Measurements from ENCODE around the gene EIF2B2. TPM values are rescaled to one million over a fixed set of nuclear protein-coding genes. Genes with fewer than 3 reads are reported as not detected.

Gene EIF2B2
- polyA plus RNA-seq, 1 of the 3 experiments (the other 2 are of a cell fraction): 125 TPM

DNA sequence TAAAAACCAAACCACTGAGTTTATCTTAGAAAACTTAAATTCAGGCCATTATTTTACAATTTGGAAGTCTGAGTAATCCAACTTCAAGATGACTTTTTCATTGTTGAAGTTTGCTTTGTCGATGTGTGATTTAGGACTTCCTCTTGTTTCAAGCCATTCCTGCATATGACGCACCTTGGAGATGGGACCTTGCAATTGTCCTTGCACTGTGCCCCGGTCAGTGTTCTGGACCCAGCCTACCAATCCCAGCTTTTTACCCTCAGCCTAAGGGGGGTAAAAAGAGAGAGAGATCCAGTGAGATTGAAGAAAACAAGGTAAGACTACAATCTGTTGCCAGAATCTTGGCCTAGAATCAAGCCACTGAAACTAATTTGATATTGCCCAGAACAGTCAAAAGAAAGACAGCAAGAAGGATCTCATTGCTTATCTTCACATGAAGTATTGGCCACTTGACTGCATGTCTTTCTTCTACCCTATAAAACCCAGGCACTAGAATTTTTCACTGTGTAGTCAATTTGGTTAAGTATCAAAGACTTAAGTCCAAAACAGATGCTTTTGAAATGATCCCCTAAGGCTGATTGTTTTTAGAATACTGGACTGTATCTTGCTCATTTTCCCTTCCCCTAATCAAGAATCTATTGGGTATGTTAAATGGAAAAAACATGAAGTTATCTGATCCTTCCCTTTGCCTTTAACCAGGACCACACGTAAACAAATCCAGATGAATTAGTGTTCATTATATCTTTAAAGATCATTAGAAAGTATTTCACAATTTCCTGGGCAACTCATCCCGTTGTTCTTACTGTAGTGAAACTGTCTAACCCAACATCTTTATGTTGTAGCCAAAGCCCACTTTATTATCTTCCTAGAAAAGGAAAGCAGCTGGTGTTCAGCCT, 50.9 kb downstream of the EIF2B2 start:
- Histone ChIP-seq H3K9me2 (no peaks in the 10 kb centered on the region), H3K9ac (no peak overlapping the region), H3K36me3 (replicated peaks in 1 of 2; ENCODE audit: control insufficient read depth in 1 of 2, insufficient read depth in 2 of 2, low read length in 1 of 2) (peaks cover 0 to 17% of the 10 kb centered on the region in 2 experiments), H3K9me3 (no peaks in the 10 kb centered on the region), H4K20me1 (ENCODE audit: insufficient read depth) (no peaks in the 10 kb centered on the region), H3K4me3 (ENCODE audit: low read depth in 2 of 2, low read length in 1 of 2) (no peak overlapping the region), H3K27ac (ENCODE audit: low read depth in 2 of 2, low read length in 1 of 2) (peak overlapping the region; percentile 64 to 88; a peak in 3 of 4 replicates), H2AFZ (ENCODE audit: low read depth) (no peak overlapping the region), H3K4me2 (no peak overlapping the region; the same call in 1 of the 2 replicates), H3F3A (replicated peaks; ENCODE audit: insufficient read depth) (peaks cover 20% of the 10 kb centered on the region), H3K27me3 (ENCODE audit: insufficient read depth) (no peaks in the 10 kb centered on the region), H3K4me1 (ENCODE audit: control insufficient read depth in 1 of 2, insufficient read depth in 2 of 2, low read depth in 1 of 2, low read length in 1 of 2) (peaks cover 8 to 12% of the 10 kb centered on the region in 2 experiments; a peak in 3 of 4 replicates), H3K79me2 (ENCODE audit: insufficient read depth) (peaks cover 31% of the 10 kb centered on the region)
- 59% methylated on average over 5 of the region's 5 CpGs for WGBS (ENCODE audit: low lambda C conversion rate)
- ChIA-PET CTCF (interaction anchor here (1.2 kb wide), 1 partner anchor 10 kb away, joined by 4 read pairs; the partner anchor contains the start of gene ACYP1), POLR2A (no interaction called here)
- peak; percentile 43 for DNase-seq
- TF ChIP-seq EP300 (IDR thresholded peaks at IDR 0.05; ENCODE audit: borderline replicate concordance in 1 of 2, low read depth in 1 of 2, low read length in 1 of 2): peak in 1 of 2 experiments; percentile 73; a peak in 2 of 4 replicates
- TF ChIP-seq SMC3 (IDR thresholded peaks at IDR 0.05; ENCODE audit: low read depth, low read length): no peak
- TF ChIP-seq TCF12 (IDR thresholded peaks at IDR 0.05): peak; percentile 66
- TF ChIP-seq, protein P1, sequence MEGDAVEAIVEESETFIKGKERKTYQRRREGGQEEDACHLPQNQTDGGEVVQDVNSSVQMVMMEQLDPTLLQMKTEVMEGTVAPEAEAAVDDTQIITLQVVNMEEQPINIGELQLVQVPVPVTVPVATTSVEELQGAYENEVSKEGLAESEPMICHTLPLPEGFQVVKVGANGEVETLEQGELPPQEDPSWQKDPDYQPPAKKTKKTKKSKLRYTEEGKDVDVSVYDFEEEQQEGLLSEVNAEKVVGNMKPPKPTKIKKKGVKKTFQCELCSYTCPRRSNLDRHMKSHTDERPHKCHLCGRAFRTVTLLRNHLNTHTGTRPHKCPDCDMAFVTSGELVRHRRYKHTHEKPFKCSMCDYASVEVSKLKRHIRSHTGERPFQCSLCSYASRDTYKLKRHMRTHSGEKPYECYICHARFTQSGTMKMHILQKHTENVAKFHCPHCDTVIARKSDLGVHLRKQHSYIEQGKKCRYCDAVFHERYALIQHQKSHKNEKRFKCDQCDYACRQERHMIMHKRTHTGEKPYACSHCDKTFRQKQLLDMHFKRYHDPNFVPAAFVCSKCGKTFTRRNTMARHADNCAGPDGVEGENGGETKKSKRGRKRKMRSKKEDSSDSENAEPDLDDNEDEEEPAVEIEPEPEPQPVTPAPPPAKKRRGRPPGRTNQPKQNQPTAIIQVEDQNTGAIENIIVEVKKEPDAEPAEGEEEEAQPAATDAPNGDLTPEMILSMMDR (IDR thresholded peaks at IDR 0.05): no peak
- peak; percentile 51 for TF ChIP-seq GATA2 (CRISPR knock-in tag; IDR thresholded peaks at IDR 0.05)
- 0 out of 2 replicates have a peak, but pooled peaks have one; percentile 11 for TF ChIP-seq RCOR1 (IDR thresholded peaks at IDR 0.05; ENCODE audit: low read length)
- TF ChIP-seq CHD2 (IDR thresholded peaks at IDR 0.05; ENCODE audit: low read length, partially characterized antibody): peak; percentile 14
- TF ChIP-seq POLR2AphosphoS5 (IDR thresholded peaks at IDR 0.05; ENCODE audit: low read depth, low read length): peak; percentile 50; the same call in 1 of the 2 replicates

DNA sequence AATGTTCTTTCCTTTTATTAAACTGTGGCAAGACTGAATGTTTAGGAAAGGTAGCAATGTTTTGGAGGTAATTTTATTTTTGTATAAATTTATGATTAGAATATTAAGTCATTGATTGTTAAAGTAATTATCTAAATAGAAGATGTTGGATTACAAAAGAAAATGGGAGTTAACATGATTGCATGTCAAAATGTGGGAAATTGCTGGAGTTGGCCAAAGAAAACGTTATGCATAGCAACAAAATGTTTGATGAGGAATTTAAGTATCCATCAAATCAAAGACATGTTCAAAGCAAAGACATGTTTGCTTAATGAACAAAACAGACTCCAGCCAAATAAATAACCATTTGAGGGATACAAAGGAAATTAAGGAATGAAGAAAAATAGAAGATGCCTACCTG, 51.7 kb downstream of the EIF2B2 start:
- CTCF ChIA-PET: interaction anchor here (0.6 to 1.2 kb wide), 2 partner anchors 9 kb away, joined by 4 read pairs; partner anchors contain the start of gene ACYP1
- no peak for DNase-seq
- peak overlapping the region; percentile 64 to 88; a peak in 3 of 4 replicates for H3K27ac ChIP-seq (ENCODE audit: low read depth in 2 of 2, low read length in 1 of 2)
- 75% methylated on average over 1 of the region's 1 CpG for WGBS (ENCODE audit: low lambda C conversion rate)
- H3K4me1 ChIP-seq (ENCODE audit: control insufficient read depth in 1 of 2, insufficient read depth in 2 of 2, low read depth in 1 of 2, low read length in 1 of 2): peaks cover 8 to 11% of the 10 kb centered on the region in 2 experiments; a peak in 3 of 4 replicates
- peaks cover 37% of the 10 kb centered on the region for H3K79me2 ChIP-seq (ENCODE audit: insufficient read depth)
- peaks cover 22% of the 10 kb centered on the region for H3F3A ChIP-seq (replicated peaks; ENCODE audit: insufficient read depth)
- H3K4me2 ChIP-seq: no peak overlapping the region
- H3K4me3 ChIP-seq (ENCODE audit: low read depth in 2 of 2, low read length in 1 of 2): no peak overlapping the region
- H3K27me3 ChIP-seq (ENCODE audit: insufficient read depth): no peaks in the 10 kb centered on the region
- TF ChIP-seq RAD21 (IDR thresholded peaks at IDR 0.05; ENCODE audit: low read length) (no peak), EZH2phosphoT487 (IDR thresholded peaks at IDR 0.05; ENCODE audit: borderline replicate concordance, low read depth) (no peak), TEAD4 (IDR thresholded peaks at IDR 0.05; ENCODE audit: borderline replicate concordance, insufficient read depth) (no peak), YY1 (IDR thresholded peaks at IDR 0.05; ENCODE audit: low read depth) (no peak), TCF12 (IDR thresholded peaks at IDR 0.05) (no peak), RFX5 (IDR thresholded peaks at IDR 0.05; ENCODE audit: low read length) (no peak), FOXJ3 (CRISPR knock-in tag; IDR thresholded peaks at IDR 0.05) (no peak), RXRA (IDR thresholded peaks at IDR 0.05; ENCODE audit: borderline replicate concordance, low read depth) (no peak), POLR2AphosphoS5 (IDR thresholded peaks at IDR 0.05; ENCODE audit: low read depth, low read length) (no peak), MEF2A (IDR thresholded peaks at IDR 0.05; ENCODE audit: borderline replicate concordance, low read depth) (no peak), NFIC (IDR thresholded peaks at IDR 0.05; ENCODE audit: borderline replicate concordance) (no peak)
- TF ChIP-seq, protein P2, sequence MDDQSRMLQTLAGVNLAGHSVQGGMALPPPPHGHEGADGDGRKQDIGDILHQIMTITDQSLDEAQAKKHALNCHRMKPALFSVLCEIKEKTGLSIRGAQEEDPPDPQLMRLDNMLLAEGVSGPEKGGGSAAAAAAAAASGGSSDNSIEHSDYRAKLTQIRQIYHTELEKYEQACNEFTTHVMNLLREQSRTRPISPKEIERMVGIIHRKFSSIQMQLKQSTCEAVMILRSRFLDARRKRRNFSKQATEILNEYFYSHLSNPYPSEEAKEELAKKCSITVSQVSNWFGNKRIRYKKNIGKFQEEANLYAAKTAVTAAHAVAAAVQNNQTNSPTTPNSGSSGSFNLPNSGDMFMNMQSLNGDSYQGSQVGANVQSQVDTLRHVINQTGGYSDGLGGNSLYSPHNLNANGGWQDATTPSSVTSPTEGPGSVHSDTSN (IDR thresholded peaks at IDR 0.05): no peak
- TF ChIP-seq, protein P3, sequence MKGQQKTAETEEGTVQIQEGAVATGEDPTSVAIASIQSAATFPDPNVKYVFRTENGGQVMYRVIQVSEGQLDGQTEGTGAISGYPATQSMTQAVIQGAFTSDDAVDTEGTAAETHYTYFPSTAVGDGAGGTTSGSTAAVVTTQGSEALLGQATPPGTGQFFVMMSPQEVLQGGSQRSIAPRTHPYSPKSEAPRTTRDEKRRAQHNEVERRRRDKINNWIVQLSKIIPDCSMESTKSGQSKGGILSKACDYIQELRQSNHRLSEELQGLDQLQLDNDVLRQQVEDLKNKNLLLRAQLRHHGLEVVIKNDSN (IDR thresholded peaks at IDR 0.05; ENCODE audit: borderline replicate concordance, low read depth): no peak
- TF ChIP-seq, protein P4, sequence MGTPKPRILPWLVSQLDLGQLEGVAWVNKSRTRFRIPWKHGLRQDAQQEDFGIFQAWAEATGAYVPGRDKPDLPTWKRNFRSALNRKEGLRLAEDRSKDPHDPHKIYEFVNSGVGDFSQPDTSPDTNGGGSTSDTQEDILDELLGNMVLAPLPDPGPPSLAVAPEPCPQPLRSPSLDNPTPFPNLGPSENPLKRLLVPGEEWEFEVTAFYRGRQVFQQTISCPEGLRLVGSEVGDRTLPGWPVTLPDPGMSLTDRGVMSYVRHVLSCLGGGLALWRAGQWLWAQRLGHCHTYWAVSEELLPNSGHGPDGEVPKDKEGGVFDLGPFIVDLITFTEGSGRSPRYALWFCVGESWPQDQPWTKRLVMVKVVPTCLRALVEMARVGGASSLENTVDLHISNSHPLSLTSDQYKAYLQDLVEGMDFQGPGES (IDR thresholded peaks at IDR 0.05; ENCODE audit: low read depth, low read length): no peak
- POLR2A ChIA-PET: no interaction called here
- no peak overlapping the region for H3K9ac ChIP-seq
- peaks cover 0 to 17% of the 10 kb centered on the region in 2 experiments for H3K36me3 ChIP-seq (replicated peaks in 1 of 2; ENCODE audit: control insufficient read depth in 1 of 2, insufficient read depth in 2 of 2, low read length in 1 of 2)
- no peaks in the 10 kb centered on the region for H3K9me3 ChIP-seq
- no peak overlapping the region for H2AFZ ChIP-seq (ENCODE audit: low read depth)
- H4K20me1 ChIP-seq (ENCODE audit: insufficient read depth): no peaks in the 10 kb centered on the region
- no peaks in the 10 kb centered on the region for H3K9me2 ChIP-seq

All from SK-N-SH (cell line).